GM18505 (cell line): ENCODE data around the gene DPYD.

ENCODE experiments used
- ATAC-seq: cut with Tn5 transposase; IDR thresholded peaks from one replicate; pipeline ENCODE4 v1.9.1; 2021; ENCODE audit not compliant: unreplicated experiment
- POLR2A ChIP-seq: IDR thresholded peaks from 4 replicates; pipeline ENCODE4 v1.6.1; 2011; ENCODE audit warnings: borderline replicate concordance; ENCODE audit not compliant: insufficient read depth, insufficient read length; ENCODE audit errors: extremely low read depth

DPYD gene

GRCh38 chr1:97728436-97728835 lies 192.4 kb downstream of the DPYD start:
- no peak for ATAC-seq
- TF ChIP-seq POLR2A, result no peak

DNA sequence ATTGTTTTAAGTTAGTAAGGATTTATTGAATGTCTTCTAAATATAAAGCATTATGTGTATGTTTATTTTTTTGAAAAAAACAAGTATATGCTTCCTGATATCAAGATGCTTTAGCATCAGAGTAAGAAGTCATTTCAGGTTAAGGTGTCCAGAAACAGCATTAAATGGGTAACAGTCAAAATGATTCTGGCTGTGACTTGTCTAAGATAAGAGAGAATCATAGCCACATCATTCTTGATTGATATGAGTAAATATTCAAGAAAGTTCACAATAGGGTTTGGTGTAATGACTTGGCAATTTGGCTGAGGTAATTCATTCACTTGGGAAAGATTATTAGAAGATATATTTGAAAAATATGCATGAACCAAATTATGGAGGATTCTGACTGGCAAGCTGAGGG lies 193.8 kb downstream of the DPYD start:
- ATAC-seq, result no peak
- TF ChIP-seq POLR2A, result no peak

DNA sequence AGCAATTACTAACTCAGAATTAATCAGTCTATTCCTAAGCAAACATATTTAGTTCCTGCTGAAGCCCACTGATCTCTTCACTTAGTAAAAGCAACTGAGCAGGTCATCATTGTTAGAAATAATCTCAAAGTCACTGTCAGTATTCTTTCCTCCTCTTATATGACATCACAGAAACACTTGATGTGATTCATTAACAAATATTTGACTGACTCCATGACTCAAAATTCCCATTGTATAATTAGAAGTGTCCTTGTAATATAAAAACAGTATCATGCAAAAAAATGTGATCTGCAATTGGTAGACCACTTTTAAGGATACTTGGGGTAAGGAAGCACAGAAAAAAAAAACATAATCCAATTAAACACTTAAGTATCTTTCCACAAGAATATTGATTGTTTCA lies 194.4 kb downstream of the DPYD start:
- no peak for TF ChIP-seq POLR2A

DNA sequence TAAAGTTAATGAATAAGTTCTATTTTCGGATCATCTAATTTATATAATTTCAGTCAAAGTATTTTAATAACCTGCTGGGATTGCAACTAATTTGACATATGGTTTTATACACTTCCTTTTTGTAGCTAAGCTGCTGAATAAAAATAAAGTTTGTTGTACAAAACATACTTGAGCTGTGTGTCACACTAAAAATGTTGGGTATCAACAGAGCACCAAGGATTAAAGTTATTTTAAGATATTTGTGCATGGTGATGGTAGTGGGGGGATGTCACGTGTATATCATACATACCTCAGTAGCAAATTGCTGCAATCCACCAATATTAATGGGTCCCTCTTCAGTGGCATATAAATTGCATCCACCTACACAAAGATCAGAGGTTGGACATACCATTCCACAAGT lies 199.6 kb downstream of the DPYD start:
- TF ChIP-seq POLR2A, result no peak
- ATAC-seq, result no peak

More for the DNA sequence above, 194.4 kb downstream of the DPYD start:
- ATAC-seq, result no peak

- no peak for ATAC-seq
- no peak for TF ChIP-seq POLR2A
These were observed 207.9 kb downstream of the DPYD start for GRCh38 chr1:97712980-97713379.

- TF ChIP-seq POLR2A, result no peak
- ATAC-seq, result no peak
These were observed 209.0 kb downstream of the DPYD start for GRCh38 chr1:97711858-97712257.

DNA sequence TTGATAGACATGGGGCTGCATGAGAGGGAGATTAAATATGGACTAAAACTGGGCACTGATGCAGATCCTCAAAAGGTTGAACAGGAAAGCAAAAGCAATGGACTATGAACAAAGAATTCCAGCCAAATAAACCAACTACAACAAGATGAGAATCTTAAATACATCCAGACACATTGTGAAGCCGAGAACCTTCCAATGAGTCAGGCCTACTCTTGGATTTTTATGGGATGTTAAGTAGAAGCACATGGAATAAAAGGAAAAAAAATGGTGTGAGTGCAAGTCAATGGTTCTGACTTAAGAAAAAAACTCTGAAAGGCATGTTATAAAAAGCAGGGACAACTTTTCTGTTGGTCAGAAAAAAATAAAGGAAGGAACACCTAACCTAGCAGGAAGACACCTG lies 227.2 kb downstream of the DPYD start:
- no peak for TF ChIP-seq POLR2A
- no peak for ATAC-seq

DNA sequence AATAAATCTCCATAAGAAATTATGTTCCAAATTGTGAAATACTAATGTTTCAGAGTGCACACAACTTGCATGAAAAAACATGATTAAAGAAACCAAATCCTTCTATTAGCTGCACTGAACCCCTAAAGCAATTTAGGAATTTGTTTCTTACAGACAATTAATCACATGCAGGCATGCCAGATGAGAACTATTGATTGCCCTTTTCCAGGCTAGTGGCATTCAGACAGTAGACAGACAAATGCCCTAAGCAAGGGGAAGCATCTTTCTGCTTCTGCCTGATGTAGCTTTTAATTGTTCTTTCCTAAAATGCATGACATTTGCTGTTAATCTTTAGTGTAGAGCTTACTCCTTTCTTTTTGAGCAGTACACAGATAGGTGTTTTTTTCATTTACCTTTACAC lies 229.5 kb downstream of the DPYD start:
- no peak for TF ChIP-seq POLR2A

DNA sequence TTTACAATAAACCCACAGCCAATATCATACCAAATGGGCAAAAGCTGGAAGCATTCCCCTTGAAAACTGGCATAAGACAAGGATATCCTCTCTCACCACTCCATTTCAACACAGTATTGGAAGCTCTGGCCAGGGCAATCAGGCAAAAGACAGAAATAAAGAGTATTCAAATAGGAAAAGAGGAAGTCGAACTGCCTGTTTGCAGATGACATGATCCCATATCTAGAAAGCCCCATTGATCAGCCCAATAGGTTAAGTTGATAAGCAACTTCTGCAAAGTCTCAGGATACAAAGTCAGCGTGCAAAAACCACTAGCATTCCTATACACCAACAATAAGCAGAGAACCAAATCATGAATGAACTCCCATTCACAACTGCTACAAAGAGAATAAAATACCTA lies 235.5 kb downstream of the DPYD start:
- no peak for ATAC-seq
- no peak for TF ChIP-seq POLR2A

More for the DNA sequence above, 229.5 kb downstream of the DPYD start:
- no peak for ATAC-seq

GRCh38 chr1:97680894-97681293 lies 239.9 kb downstream of the DPYD start:
- no peak for TF ChIP-seq POLR2A
- ATAC-seq, result no peak

DNA sequence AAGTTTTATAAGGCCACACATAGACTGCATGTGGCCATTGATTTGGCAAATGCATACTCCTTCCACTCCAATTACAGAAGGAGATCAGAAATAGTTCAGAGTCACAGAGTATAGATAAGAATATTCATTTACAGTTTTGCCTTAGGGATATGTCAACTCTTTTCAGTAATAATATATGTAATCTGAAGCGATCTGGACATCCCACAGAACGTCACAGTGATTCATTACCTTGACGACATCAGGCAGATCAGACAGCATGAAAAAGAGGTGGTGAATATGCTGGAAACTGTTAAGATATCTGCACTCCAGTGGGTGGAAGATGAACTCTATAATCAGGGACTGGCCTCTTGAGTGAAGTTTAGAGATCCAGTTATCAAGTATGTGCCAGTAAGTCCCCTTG lies 240.4 kb downstream of the DPYD start:
- ATAC-seq, result no peak
- no peak for TF ChIP-seq POLR2A

GRCh38 chr1:97677702-97678101 lies 243.1 kb downstream of the DPYD start:
- TF ChIP-seq POLR2A, result no peak
- no peak for ATAC-seq

DNA sequence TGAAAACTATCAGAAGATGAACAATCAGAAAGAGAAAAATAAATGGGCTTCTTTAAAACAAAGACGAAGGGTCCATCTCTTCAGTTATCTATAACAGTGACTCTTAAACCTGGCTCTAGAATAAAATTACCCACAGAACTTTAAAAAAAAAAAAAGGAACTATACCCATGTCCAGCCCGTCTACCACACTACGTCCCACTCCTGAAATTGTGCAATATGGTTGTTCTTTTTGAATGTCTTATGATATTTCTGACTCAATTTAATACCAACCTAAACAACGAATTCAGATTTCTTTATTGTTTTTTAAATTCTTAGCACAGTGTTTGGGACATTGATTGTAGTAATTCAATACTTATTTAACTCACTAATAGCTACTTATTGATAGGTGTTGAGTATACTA lies 246.3 kb downstream of the DPYD start:
- TF ChIP-seq POLR2A, result no peak
- no peak for ATAC-seq

DNA sequence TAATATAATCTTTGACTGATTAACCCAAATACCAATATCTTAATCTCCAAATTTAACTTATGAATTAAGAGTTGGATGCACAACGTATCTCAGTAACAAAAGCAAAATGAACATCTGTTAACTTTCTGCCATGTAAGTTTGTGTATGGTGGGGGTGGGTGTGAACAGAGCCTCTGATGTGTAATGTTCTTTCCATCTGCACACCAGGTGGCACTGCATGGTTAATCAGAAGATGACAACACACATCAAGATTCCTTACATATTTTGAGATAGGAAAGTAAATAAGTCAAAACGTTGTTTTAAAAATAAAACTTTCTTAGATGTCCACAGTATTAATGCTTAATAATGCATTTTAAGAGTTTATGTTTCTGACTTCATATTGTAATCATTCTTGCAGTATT lies 251.9 kb downstream of the DPYD start:
- no peak for TF ChIP-seq POLR2A
- no peak for ATAC-seq

- ATAC-seq, result no peak
- no peak for TF ChIP-seq POLR2A
These were observed 260.3 kb downstream of the DPYD start for GRCh38 chr1:97660431-97661105.
